Astrocyte (in vitro differentiated cells and primary cell): Measurements from ENCODE around the gene IGF2R. TPM values are rescaled to one million over a fixed set of nuclear protein-coding genes. Genes with fewer than 3 reads are reported as not detected.

Source experiments
- DNase-seq: peaks from one replicate; pipeline ENCODE4 v3.0.0-alpha.2; 2010; ENCODE audit warnings: low read depth
- FAIRE-seq: peaks from 2 replicates; lab custom pipeline; 2011; peaks lifted over from hg19 to GRCh38; lab: Jason Lieb, UNC
- H2AFZ ChIP-seq: 2 replicates; pipeline ENCODE4 v1.6.0; 2012; ENCODE audit warnings: low read depth, low read length, inconsistent platforms
- H3K27ac ChIP-seq: 2 replicates; pipeline ENCODE4 v1.5.1; 2011; ENCODE audit warnings: low read depth, low read length, inconsistent platforms
- H3K27me3 ChIP-seq: 2 replicates; pipeline ENCODE4 v1.6.0; 2011; ENCODE audit warnings: low read length, inconsistent platforms; ENCODE audit not compliant: insufficient read depth
- H3K36me3 ChIP-seq: 2 replicates; pipeline ENCODE4 v1.5.1; 2011; ENCODE audit warnings: low read length, inconsistent platforms; ENCODE audit not compliant: insufficient read depth
- H3K4me1 ChIP-seq: 2 replicates; pipeline ENCODE4 v1.5.1; 2011; ENCODE audit warnings: low read length, inconsistent platforms; ENCODE audit not compliant: insufficient read depth
- H3K4me2 ChIP-seq: 2 replicates; pipeline ENCODE4 v1.6.0; 2012; ENCODE audit warnings: low read length, inconsistent platforms
- H3K4me3 ChIP-seq: 2 replicates; pipeline ENCODE4 v1.5.1; 2011; ENCODE audit warnings: low read depth, mild to moderate bottlenecking, low read length, inconsistent platforms; ENCODE audit not compliant: insufficient read depth
- H3K79me2 ChIP-seq: 2 replicates; pipeline ENCODE4 v1.6.0; 2012; ENCODE audit warnings: mild to moderate bottlenecking, low read length, inconsistent platforms; ENCODE audit not compliant: insufficient read depth
- H3K9ac ChIP-seq: 2 replicates; pipeline ENCODE4 v1.6.0; 2012; ENCODE audit warnings: mild to moderate bottlenecking, low read length, inconsistent platforms
- H3K9me3 ChIP-seq: 2 replicates; pipeline ENCODE4 v1.5.1; 2012; ENCODE audit warnings: low read depth, mild to moderate bottlenecking, low read length, inconsistent platforms; ENCODE audit not compliant: insufficient read depth
- H4K20me1 ChIP-seq: 2 replicates; pipeline ENCODE4 v1.6.0; 2012; ENCODE audit warnings: low read length, inconsistent platforms; ENCODE audit not compliant: insufficient read depth
- H3K27ac Mint-ChIP-seq: one replicate; pipeline ENCODE4 v1.8.0; 2021; ENCODE audit warnings: mild to moderate bottlenecking, mixed read lengths; ENCODE audit not compliant: unreplicated experiment
- H3K27me3 Mint-ChIP-seq: one replicate; pipeline ENCODE4 v1.8.0; 2021; ENCODE audit warnings: low read depth, mixed read lengths; ENCODE audit not compliant: unreplicated experiment
- H3K36me3 Mint-ChIP-seq: one replicate; pipeline ENCODE4 v1.8.0; 2021; ENCODE audit warnings: low read depth, mixed read lengths; ENCODE audit not compliant: unreplicated experiment
- H3K4me1 Mint-ChIP-seq: one replicate; pipeline ENCODE4 v1.8.0; 2021; ENCODE audit warnings: low read depth, mixed read lengths; ENCODE audit not compliant: unreplicated experiment
- H3K4me3 Mint-ChIP-seq: one replicate; pipeline ENCODE4 v1.8.0; 2021; ENCODE audit warnings: mild to moderate bottlenecking, moderate library complexity, mixed read lengths; ENCODE audit not compliant: unreplicated experiment
- H3K9me3 Mint-ChIP-seq: one replicate; pipeline ENCODE4 v1.8.0; 2021; ENCODE audit warnings: mild to moderate bottlenecking, mixed read lengths; ENCODE audit not compliant: unreplicated experiment
- CTCF ChIP-seq: IDR thresholded peaks from 2 replicates; pipeline ENCODE4 v1.5.1; 2011; ENCODE audit warnings: low read depth, mild to moderate bottlenecking, inconsistent platforms, low read length, moderate library complexity; ENCODE audit not compliant: insufficient read depth
- EZH2 ChIP-seq: IDR thresholded peaks from 2 replicates; pipeline ENCODE4 v1.6.1; 2012; ENCODE audit warnings: mild to moderate bottlenecking, low read length, inconsistent platforms; ENCODE audit not compliant: insufficient read depth
- total RNA-seq: library from RNA; stranded (reverse); gene quantifications from 2 replicates; pipeline ENCODE4 v1.2.1, GENCODE V29; 2021

The IGF2R gene
- total RNA-seq, 1 donor from 2014 or later, result 173 TPM

GRCh38 chr6:160088069-160088783 is 119.3 kb downstream of the IGF2R start:
- Mint-ChIP-seq H3K36me3 (peaks cover 11% of the 10 kb centered on the region), H3K27me3 (no peaks in the 10 kb centered on the region), H3K4me1 (no peaks in the 10 kb centered on the region), H3K27ac (no peak overlapping the region), H3K9me3 (no peaks in the 10 kb centered on the region), H3K4me3 (no peak overlapping the region)
- Histone ChIP-seq H3K4me2 (no peak overlapping the region), H3K4me1 (no peaks in the 10 kb centered on the region), H3K9ac (no peak overlapping the region), H3K27ac (no peak overlapping the region), H4K20me1 (peaks cover 15% of the 10 kb centered on the region), H3K36me3 (peaks cover 40% of the 10 kb centered on the region), H3K27me3 (no peaks in the 10 kb centered on the region), H3K4me3 (no peak overlapping the region), H3K79me2 (no peaks in the 10 kb centered on the region), H3K9me3 (no peaks in the 10 kb centered on the region), H2AFZ (no peak overlapping the region)
- FAIRE-seq (peak; percentile 93), DNase-seq (peak; percentile 71)
- peak; percentile 96 for TF ChIP-seq CTCF
- TF ChIP-seq EZH2, result no peak

DNA sequence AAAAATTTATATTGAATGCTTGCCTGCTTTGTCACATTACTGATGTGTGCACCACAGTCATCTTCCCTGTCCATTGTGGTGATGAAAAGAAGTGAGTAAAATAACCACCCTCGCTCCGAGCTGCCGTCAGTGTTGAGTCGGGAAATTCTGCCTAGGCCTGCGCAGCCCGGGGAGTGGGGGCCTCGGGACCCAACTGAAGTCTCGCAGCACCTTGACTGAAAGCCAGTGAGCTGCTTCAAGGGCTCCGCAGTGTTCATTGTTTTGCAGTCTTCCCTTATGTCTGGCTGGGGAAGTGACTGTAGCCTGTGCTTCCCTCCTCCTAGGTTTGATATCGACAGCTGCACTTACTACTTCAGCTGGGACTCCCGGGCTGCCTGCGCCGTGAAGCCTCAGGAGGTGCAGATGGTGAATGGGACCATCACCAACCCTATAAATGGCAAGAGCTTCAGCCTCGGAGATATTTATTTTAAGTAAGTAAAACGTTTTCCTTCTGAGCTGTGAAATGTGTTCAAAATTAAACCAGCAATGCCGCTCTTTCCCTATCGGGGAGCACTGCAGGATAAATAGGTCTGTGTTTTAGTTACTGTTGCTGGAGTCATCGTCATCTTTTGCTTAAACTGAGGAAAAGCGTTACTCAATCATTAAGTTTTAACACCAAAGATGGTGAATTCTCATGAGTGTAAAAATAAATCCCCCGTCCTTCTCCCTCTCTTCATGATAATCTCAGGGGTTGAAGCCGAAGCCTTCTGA is 120.1 kb downstream of the IGF2R start:
- H3K79me2 ChIP-seq, result no peaks in the 10 kb centered on the region
- H3K4me1 Mint-ChIP-seq, result no peaks in the 10 kb centered on the region
- DNase-seq (no peak), FAIRE-seq (no peak)
- H3K36me3 Mint-ChIP-seq, result peaks cover 8% of the 10 kb centered on the region
- H3K4me3 Mint-ChIP-seq, result no peak overlapping the region
- H3K27me3 ChIP-seq, result no peaks in the 10 kb centered on the region
- no peak overlapping the region for H3K4me2 ChIP-seq
- H3K27ac Mint-ChIP-seq, result no peak overlapping the region
- peaks cover 43% of the 10 kb centered on the region for H3K36me3 ChIP-seq
- no peak overlapping the region for H2AFZ ChIP-seq
- H3K27me3 Mint-ChIP-seq, result no peaks in the 10 kb centered on the region
- peak overlapping the region; percentile 16 for H3K27ac ChIP-seq
- H3K9me3 Mint-ChIP-seq, result no peaks in the 10 kb centered on the region
- H4K20me1 ChIP-seq, result peaks cover 19% of the 10 kb centered on the region
- no peaks in the 10 kb centered on the region for H3K4me1 ChIP-seq
- TF ChIP-seq CTCF (no peak), EZH2 (no peak)
- no peak overlapping the region for H3K4me3 ChIP-seq
- no peaks in the 10 kb centered on the region for H3K9me3 ChIP-seq
- H3K9ac ChIP-seq, result peak overlapping the region; percentile 32
